GM12872 (cell line): ENCODE measurements around the gene ZNF230.

Source experiments
- CTCF ChIP-seq: IDR thresholded peaks from 3 replicates; pipeline ENCODE4 v1.5.1; 2011; ENCODE audit warnings: low read depth, mild to moderate bottlenecking, low read length, moderate library complexity; ENCODE audit not compliant: insufficient read depth

Gene ZNF230

GRCh38 chr19:44002566-44003460 is at the start of gene ZNF230:
ZNF230 (plus strand) TSS chr19:44002957; CDS start chr19:44007079, 4,122 bp downstream.
- TF ChIP-seq CTCF = no peak

GRCh38 chr19:43956827-43957226 is 45.9 kb upstream of the ZNF230 start:
- TF ChIP-seq CTCF = no peak

GRCh38 chr19:43957891-43958290 is 44.9 kb upstream of the ZNF230 start:
- no peak for TF ChIP-seq CTCF

GRCh38 chr19:43960411-43960810 is 42.3 kb upstream of the ZNF230 start:
- no peak for TF ChIP-seq CTCF

- TF ChIP-seq CTCF = no peak
Measured at GRCh38 chr19:43966079-43966694, 36.6 kb upstream of the ZNF230 start.

GRCh38 chr19:43976732-43977131 is 26.0 kb upstream of the ZNF230 start:
- TF ChIP-seq CTCF = no peak

- no peak for TF ChIP-seq CTCF
Measured at GRCh38 chr19:43983544-43983911, 19.2 kb upstream of the ZNF230 start.
